Activated B cell treated with CpG ODN at 0.5 μM for 24 hours (primary cell): ENCODE results near the gene APP. TPM values are rescaled to one million over a fixed set of nuclear protein-coding genes. Genes with fewer than 3 reads are reported as not detected.

Experiments used
- ATAC-seq: fragments of 200-7000 bp; cut with Tn5 transposase; one replicate; pipeline ENCODE4 v1.10.0; 2021; ENCODE audit warnings: low read depth, mild to moderate bottlenecking, moderate library complexity
- CTCF ChIA-PET: fragments of 350-600 bp; sonication (Branson Sonifier 250); formaldehyde crosslinking; loops from one replicate; lab custom pipeline; 2021; ENCODE audit warnings: antibody characterized with exemption; lab: Charles Lee
- POLR2A ChIA-PET: fragments of 350-600 bp; sonication (Branson Sonifier 250); formaldehyde crosslinking; loops from one replicate; lab custom pipeline; 2021; ENCODE audit warnings: antibody characterized with exemption; lab: Charles Lee
- DNase-seq: peaks from one replicate; pipeline ENCODE4 v3.0.0; 2022
- H3K27ac Mint-ChIP-seq: one replicate; pipeline ENCODE4 v1.8.0; 2020; ENCODE audit warnings: mixed read lengths
- H3K27me3 Mint-ChIP-seq: one replicate; pipeline ENCODE4 v1.8.0; 2021; ENCODE audit warnings: mixed read lengths
- H3K36me3 Mint-ChIP-seq: one replicate; pipeline ENCODE4 v1.8.0; 2021; ENCODE audit warnings: low read depth, mixed read lengths
- H3K4me1 Mint-ChIP-seq: one replicate; pipeline ENCODE4 v1.8.0; 2021; ENCODE audit warnings: mixed read lengths
- H3K4me3 Mint-ChIP-seq: one replicate; pipeline ENCODE4 v1.8.0; 2020; ENCODE audit warnings: mild to moderate bottlenecking, mixed read lengths
- H3K9me3 Mint-ChIP-seq: one replicate; pipeline ENCODE4 v1.8.0; 2020; ENCODE audit warnings: mixed read lengths
- CTCF ChIP-seq: fragments of 200-600 bp; IDR thresholded peaks from one replicate; pipeline ENCODE4 v1.8.0; 2022; ENCODE audit warnings: antibody characterized with exemption, mild to moderate bottlenecking
- intact Hi-C: fragments of 100-400 bp; cut with micrococcal nuclease; formaldehyde crosslinking; loops from one replicate; pipeline ENCODE4 v1.15.1; 2024
- total RNA-seq: library from RNA; stranded (reverse); gene quantifications from 2 replicates; pipeline ENCODE4 v1.2.3, GENCODE V29; 2022

Gene APP
- total RNA-seq, 1 donor from 2014 or later: 32.1 TPM

- Mint-ChIP-seq H3K9me3 (no peaks in the 10 kb centered on the region), H3K4me1 (no peaks in the 10 kb centered on the region), H3K27ac (no peak overlapping the region), H3K27me3 (no peaks in the 10 kb centered on the region), H3K36me3 (peaks cover 30% of the 10 kb centered on the region), H3K4me3 (no peak overlapping the region)
- ChIA-PET POLR2A (no interaction called here), CTCF (no interaction called here)
- DNase-seq: no peak
- intact Hi-C loops: no loop called here
- ATAC-seq: no peak
- TF ChIP-seq CTCF: no peak
Measured at GRCh38 chr21:25949701-25950100, 220.9 kb downstream of the APP start.

- POLR2A ChIA-PET: no interaction called here
- H3K9me3 Mint-ChIP-seq: no peaks in the 10 kb centered on the region
- H3K4me1 Mint-ChIP-seq: no peaks in the 10 kb centered on the region
- no peak for ATAC-seq
- H3K27ac Mint-ChIP-seq: no peak overlapping the region
- H3K36me3 Mint-ChIP-seq: peaks cover 6% of the 10 kb centered on the region
- no peak overlapping the region for H3K4me3 Mint-ChIP-seq
- intact Hi-C loops: no loop called here
- no peaks in the 10 kb centered on the region for H3K27me3 Mint-ChIP-seq
- no peak for TF ChIP-seq CTCF
- DNase-seq: no peak
- CTCF ChIA-PET: no interaction called here
Measured at GRCh38 chr21:25944672-25945213, 225.8 kb downstream of the APP start.

GRCh38 chr21:25944082-25944481, 226.5 kb downstream of the APP start:
- no peaks in the 10 kb centered on the region for H3K9me3 Mint-ChIP-seq
- ChIA-PET CTCF (no interaction called here), POLR2A (interaction anchor here (0.7 kb wide), 1 partner anchor 240 kb away, joined by 10 read pairs; no protein-coding TSS in a partner anchor)
- intact Hi-C loops: no loop called here
- no peak for DNase-seq
- no peak overlapping the region for H3K4me3 Mint-ChIP-seq
- H3K36me3 Mint-ChIP-seq: peaks cover 6% of the 10 kb centered on the region
- no peak for ATAC-seq
- no peak for TF ChIP-seq CTCF
- no peaks in the 10 kb centered on the region for H3K27me3 Mint-ChIP-seq
- peaks cover under 1% of the 10 kb centered on the region for H3K4me1 Mint-ChIP-seq
- H3K27ac Mint-ChIP-seq: no peak overlapping the region

- TF ChIP-seq CTCF: no peak
- H3K27ac Mint-ChIP-seq: no peak overlapping the region
- H3K36me3 Mint-ChIP-seq: peaks cover 4% of the 10 kb centered on the region
- H3K4me3 Mint-ChIP-seq: no peak overlapping the region
- CTCF ChIA-PET: no interaction called here
- no peak for DNase-seq
- ATAC-seq: no peak
- POLR2A ChIA-PET: no interaction called here
- peaks cover 3% of the 10 kb centered on the region for H3K4me1 Mint-ChIP-seq
- no peaks in the 10 kb centered on the region for H3K27me3 Mint-ChIP-seq
- H3K9me3 Mint-ChIP-seq: no peaks in the 10 kb centered on the region
- intact Hi-C loops: no loop called here
Measured at GRCh38 chr21:25942135-25942534, 228.4 kb downstream of the APP start.

GRCh38 chr21:25939396-25939761, 231.2 kb downstream of the APP start:
- peaks cover 4% of the 10 kb centered on the region for H3K4me1 Mint-ChIP-seq
- H3K9me3 Mint-ChIP-seq: no peaks in the 10 kb centered on the region
- no peak overlapping the region for H3K27ac Mint-ChIP-seq

More at GRCh38 chr21:25939396-25939761, 231.2 kb downstream of the APP start:
- TF ChIP-seq CTCF: no peak
- ChIA-PET CTCF (no interaction called here), POLR2A (no interaction called here)
- Mint-ChIP-seq H3K36me3 (no peaks in the 10 kb centered on the region), H3K27me3 (no peaks in the 10 kb centered on the region), H3K4me3 (no peak overlapping the region)
- DNase-seq (no peak), ATAC-seq (no peak)
- intact Hi-C loops: no loop called here
